HFF-Myc (cell line): ENCODE results near the gene OPCML.

Source experiments
- DNase-seq: peaks from one replicate; pipeline ENCODE4 v3.0.0-alpha.2; 2011; ENCODE audit warnings: low read depth; ENCODE audit errors: extremely low read depth
- H3K4me3 ChIP-seq: replicated peaks from 2 replicates; pipeline ENCODE4 v1.5.1; 2011; ENCODE audit warnings: low read depth, mild to moderate bottlenecking, control low read depth, low read length
- TF ChIP-seq, protein P1 (sequence below): IDR thresholded peaks from 2 replicates; pipeline ENCODE4 v1.5.1; 2012; ENCODE audit warnings: mild to moderate bottlenecking, low read depth, low read length, control low read depth; ENCODE audit errors: missing control alignments

Gene OPCML

DNA sequence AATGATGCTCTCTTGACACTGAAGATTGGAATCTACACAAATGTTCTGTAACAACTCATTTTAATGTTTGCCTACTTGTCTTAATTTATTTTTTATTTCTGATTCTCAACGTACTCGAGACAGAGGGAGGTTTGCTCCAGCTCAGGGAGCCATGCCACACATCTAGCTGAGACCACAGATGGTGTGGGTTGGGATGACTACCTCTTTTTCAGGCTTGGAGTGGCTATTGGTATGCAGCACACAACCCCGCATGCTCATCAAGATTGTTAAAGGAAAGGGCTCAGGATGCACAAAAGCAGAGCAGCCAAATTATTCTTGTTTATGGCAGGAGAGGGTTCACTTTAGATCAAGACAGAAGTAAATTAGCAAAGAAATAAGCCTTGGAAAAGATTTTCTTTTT is 424.5 kb downstream of the OPCML start:
- H3K4me3 ChIP-seq: no peak overlapping the region
- TF ChIP-seq, protein P1, sequence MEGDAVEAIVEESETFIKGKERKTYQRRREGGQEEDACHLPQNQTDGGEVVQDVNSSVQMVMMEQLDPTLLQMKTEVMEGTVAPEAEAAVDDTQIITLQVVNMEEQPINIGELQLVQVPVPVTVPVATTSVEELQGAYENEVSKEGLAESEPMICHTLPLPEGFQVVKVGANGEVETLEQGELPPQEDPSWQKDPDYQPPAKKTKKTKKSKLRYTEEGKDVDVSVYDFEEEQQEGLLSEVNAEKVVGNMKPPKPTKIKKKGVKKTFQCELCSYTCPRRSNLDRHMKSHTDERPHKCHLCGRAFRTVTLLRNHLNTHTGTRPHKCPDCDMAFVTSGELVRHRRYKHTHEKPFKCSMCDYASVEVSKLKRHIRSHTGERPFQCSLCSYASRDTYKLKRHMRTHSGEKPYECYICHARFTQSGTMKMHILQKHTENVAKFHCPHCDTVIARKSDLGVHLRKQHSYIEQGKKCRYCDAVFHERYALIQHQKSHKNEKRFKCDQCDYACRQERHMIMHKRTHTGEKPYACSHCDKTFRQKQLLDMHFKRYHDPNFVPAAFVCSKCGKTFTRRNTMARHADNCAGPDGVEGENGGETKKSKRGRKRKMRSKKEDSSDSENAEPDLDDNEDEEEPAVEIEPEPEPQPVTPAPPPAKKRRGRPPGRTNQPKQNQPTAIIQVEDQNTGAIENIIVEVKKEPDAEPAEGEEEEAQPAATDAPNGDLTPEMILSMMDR: no peak
- no peak for DNase-seq

- no peak overlapping the region for H3K4me3 ChIP-seq
- TF ChIP-seq, protein P1: no peak
- DNase-seq: no peak
Observed at GRCh38 chr11:133107136-133107535, 425.2 kb downstream of the OPCML start.

DNA sequence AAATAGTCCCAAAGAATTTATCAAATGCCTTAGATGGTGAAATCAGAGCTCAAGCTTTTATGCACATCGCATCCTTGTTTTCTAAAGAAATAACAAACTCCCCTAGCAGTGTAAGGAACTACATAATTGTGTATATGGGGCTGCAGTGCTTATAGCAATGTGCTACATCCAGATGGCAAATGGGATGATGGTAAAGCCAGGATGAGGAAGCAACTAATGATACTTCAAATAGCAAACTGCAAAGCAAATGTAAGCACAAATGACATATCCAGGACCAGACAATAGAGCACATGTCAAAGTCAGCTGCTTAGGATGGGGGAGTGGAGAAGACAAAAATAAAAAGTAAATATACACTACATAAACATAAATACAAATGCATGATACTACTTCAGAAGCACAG is 425.9 kb downstream of the OPCML start:
- TF ChIP-seq, protein P1: no peak
- DNase-seq: no peak
- no peak overlapping the region for H3K4me3 ChIP-seq

DNA sequence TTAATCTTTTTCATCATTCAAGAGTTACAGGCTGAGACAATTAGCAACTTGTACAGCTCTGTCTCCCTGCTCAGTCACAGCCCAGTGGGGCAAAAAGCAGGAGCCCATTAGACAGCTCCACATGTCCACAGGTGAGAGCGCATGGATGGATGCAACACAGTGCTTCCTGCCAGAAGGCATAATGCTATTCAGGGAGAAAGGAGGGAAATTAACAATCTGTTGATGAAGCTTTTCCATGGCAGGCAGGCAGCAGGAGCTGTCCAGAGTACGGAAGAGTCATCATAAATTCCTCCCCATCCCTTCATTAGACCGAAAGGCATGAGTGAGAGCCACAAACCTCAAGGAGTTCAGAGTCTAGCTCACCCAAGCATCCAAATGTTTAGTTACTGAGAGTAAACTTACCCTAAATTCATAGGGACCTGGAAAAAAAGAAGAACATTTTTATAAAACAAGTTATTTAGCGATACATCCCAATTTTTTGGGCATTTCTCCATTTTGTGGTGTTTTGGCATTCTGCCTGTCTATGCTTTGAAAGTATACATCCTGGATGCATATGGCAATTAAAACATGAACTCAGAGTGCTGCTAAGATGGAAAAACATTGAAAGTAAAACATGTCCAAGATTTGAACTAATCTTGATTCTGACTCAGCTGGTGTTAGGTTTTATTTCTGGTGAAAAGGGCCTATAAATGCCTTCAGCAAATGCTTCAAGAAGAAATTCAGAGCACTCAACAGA is 428.1 kb downstream of the OPCML start:
- TF ChIP-seq, protein P1: no peak

GRCh38 chr11:133096981-133097380 is 435.3 kb downstream of the OPCML start:
- TF ChIP-seq, protein P1: no peak
- DNase-seq: no peak
- H3K4me3 ChIP-seq: no peak overlapping the region

More for the DNA sequence above, 428.1 kb downstream of the OPCML start:
- DNase-seq: no peak
- no peak overlapping the region for H3K4me3 ChIP-seq

DNA sequence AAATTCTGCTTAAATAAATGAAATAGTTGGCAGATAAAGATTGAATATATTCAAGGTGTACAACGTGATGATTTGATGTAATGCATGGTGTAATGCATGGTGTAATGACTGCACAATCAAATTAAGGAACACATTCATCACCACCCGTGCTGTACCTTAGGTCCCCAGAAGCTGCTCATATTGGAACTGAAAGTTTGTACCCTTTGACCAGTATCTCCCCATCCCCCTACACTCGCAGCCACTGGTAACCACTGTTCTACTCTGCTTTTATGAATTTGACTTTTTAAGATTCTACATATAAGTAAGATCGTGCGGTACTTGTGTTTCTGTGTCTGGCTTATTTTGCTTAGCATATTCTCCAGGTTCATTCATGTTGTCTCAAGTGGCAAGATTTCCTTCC is 445.8 kb downstream of the OPCML start:
- no peak for DNase-seq
- TF ChIP-seq, protein P1: no peak
- H3K4me3 ChIP-seq: no peak overlapping the region

DNA sequence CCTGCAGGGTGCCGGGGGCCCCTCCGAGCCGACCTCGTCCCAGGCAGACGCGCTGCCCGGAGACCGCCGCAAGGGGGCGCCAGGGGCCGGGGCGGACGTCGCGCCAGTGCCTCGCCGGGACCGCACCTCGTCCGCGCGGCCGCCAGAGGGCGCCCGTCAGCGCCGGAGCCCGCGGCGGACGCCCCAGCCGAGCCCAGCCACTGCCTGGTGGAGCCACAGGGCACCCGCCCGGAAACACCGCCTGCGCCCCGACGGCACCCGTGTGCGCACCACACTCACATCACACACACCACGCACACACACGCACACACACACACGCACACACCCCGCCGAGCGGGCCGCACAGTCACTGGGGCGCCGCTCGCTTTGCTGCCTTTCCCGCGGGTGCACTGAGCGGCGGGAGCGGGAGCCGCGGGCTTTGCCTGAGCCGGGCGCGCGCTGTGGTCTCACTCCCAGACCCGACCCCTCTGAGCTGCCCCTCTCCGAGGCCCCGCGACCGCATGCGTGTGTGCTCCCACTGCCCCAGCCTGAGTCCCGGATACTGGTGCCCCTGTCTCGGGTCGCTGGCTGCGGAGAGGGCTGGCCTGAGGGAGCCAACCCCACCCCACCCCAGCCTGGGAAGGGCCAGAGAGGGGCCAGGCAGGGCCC is 449.3 kb downstream of the OPCML start:
- no peak overlapping the region for H3K4me3 ChIP-seq
- TF ChIP-seq, protein P1: peak; percentile 29
- no peak for DNase-seq
